ENCODE measurements around the gene TOR4A. TPM values are rescaled to one million over a fixed set of nuclear protein-coding genes. Genes with fewer than 3 reads are reported as not detected.

Gene TOR4A
- total RNA-seq, 1 donor from 2014 or later, result 16.3 TPM

GRCh38 chr9:137317718-137318511 is 40.4 kb downstream of the TOR4A start:
- peak overlapping the region; percentile 86 for H3K27ac ChIP-seq (replicated peaks)
- peaks cover 76% of the 10 kb centered on the region for H3K4me1 ChIP-seq
- H3K4me3 ChIP-seq, result no peak overlapping the region
- DNase-seq, result peak; percentile 19
- H3K27me3 ChIP-seq (ENCODE audit: low read depth), result peaks cover 34% of the 10 kb centered on the region
- no peaks in the 10 kb centered on the region for H3K9me3 ChIP-seq (replicated peaks)
- no peaks in the 10 kb centered on the region for H3K36me3 ChIP-seq
- no peak for TF ChIP-seq CTCF (IDR thresholded peaks at IDR 0.05; ENCODE audit: borderline replicate concordance)
- intact Hi-C loops (cut with micrococcal nuclease), result no loop called here

GRCh38 chr9:137318602-137319001 is 41.1 kb downstream of the TOR4A start:
- TF ChIP-seq CTCF (IDR thresholded peaks at IDR 0.05; ENCODE audit: borderline replicate concordance), result no peak
- no peak for DNase-seq
- Histone ChIP-seq H3K27me3 (ENCODE audit: low read depth) (peaks cover 34% of the 10 kb centered on the region), H3K36me3 (no peaks in the 10 kb centered on the region), H3K4me1 (peaks cover 76% of the 10 kb centered on the region), H3K9me3 (replicated peaks) (no peaks in the 10 kb centered on the region), H3K27ac (replicated peaks) (peak overlapping the region; percentile 86), H3K4me3 (peak overlapping the region; percentile 34)
- intact Hi-C loops (cut with micrococcal nuclease), result no loop called here

- peak overlapping the region; percentile 34 for H3K4me3 ChIP-seq
Observed at GRCh38 chr9:137319011-137319738, 41.6 kb downstream of the TOR4A start.

GRCh38 chr9:137319739-137320551 is 42.4 kb downstream of the TOR4A start:
- TF ChIP-seq CTCF (IDR thresholded peaks at IDR 0.05; ENCODE audit: borderline replicate concordance), result no peak
- Histone ChIP-seq H3K27ac (replicated peaks) (peak overlapping the region; percentile 86), H3K27me3 (ENCODE audit: low read depth) (peaks cover 32% of the 10 kb centered on the region), H3K36me3 (no peaks in the 10 kb centered on the region), H3K4me1 (peaks cover 71% of the 10 kb centered on the region), H3K4me3 (no peak overlapping the region), H3K9me3 (replicated peaks) (no peaks in the 10 kb centered on the region)
- peak; percentile 11 for DNase-seq
- intact Hi-C loops (cut with micrococcal nuclease), result no loop called here

More at GRCh38 chr9:137319011-137319738, 41.6 kb downstream of the TOR4A start:
- peak; percentile 67 for DNase-seq
- peaks cover 34% of the 10 kb centered on the region for H3K27me3 ChIP-seq (ENCODE audit: low read depth)
- H3K9me3 ChIP-seq (replicated peaks), result no peaks in the 10 kb centered on the region
- peaks cover 76% of the 10 kb centered on the region for H3K4me1 ChIP-seq
- peak overlapping the region; percentile 86 for H3K27ac ChIP-seq (replicated peaks)
- no peaks in the 10 kb centered on the region for H3K36me3 ChIP-seq
- peak; percentile 66 for TF ChIP-seq CTCF (IDR thresholded peaks at IDR 0.05; ENCODE audit: borderline replicate concordance)
- intact Hi-C loops (cut with micrococcal nuclease), result no loop called here
